GM21529 (cell line): Measurements from ENCODE around the gene ANKZF1.

Source experiments
- ATAC-seq: cut with Tn5 transposase; IDR thresholded peaks from one replicate; pipeline ENCODE4 v1.9.1; 2021; ENCODE audit not compliant: unreplicated experiment

Gene ANKZF1

DNA sequence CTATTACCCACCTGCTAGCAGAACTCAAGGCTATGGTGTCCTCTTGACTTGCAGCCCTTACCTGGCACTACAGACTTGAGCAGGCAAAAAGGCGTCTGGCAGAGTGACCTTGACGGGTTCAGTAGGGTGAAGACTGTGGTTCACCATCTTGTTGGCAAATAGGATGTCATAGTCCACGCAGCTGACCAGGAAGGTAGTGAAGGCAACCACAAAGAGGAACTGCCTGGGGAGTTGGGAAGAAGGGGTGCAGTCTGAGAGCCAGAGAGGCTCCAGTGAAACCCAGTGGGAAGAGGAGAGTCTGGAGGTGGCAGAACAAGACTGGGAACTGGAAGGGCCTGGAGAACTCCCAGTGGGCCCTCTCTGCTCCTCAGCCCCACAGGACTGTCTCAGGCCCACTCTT lies 4.3 kb upstream of the ANKZF1 start:
- ATAC-seq, result no peak

DNA sequence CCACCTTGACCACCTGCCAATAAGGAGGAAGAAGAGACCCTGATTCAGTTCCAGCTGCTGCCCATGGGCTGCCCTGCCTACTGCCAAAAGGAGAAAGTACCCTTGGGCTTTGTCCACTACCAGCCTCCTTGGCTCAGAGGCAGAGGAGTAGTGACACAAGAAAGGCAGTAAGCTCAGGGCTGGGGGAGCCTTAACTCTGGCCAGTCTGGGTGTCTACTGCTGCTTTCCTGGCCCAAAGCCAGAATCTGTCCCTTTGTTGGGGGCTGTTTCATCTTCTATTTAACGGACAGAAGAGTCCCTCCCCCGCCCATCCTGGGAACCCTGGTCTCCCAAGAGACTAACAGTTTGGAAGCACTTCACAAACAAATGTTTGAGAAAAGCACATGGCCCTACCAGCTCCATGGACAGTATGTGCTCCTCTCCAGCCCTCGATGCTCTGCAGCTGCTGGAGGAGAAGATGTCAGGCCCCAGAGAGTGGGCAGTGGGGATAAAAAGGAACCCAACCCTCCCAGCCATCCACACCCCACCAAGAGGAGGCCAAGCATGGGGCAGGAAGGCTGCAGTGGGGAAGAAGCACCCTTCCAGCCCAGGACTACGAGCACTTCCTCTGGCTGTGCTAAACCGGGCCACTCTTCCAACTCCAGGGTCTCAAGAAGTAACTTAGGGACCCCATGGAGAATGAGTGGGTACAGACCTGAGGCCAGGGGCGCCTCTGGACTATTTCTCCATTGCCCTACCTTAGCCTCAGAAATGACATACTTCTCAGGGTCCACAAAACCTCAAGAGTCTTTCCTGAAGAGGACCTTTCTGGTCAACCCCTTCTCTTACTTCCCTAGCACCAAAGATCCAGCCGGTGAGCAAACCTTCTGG lies 1.3 kb upstream of the ANKZF1 start:
- no peak for ATAC-seq

DNA sequence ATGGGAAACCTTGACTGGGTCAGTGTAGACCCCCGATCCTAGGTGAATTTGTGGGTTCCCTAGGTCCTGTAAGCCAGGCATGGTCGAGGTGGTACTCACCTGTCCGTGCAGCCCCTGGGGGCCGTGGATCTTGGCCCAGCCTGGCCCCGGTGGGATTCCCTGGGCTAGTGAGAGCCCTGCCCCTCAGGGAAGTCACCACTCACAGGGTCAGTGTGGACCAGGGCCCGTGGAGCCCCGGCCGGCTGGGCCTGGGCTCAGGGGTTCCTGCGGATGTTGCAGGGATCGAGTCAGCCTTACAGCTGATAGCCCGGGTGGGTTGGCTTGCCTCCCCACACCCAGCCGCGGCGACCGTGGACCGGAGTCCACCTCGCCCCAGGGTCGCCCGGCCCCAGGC lies 698 bp upstream of the ANKZF1 start:
- ATAC-seq, result peak; percentile 9

DNA sequence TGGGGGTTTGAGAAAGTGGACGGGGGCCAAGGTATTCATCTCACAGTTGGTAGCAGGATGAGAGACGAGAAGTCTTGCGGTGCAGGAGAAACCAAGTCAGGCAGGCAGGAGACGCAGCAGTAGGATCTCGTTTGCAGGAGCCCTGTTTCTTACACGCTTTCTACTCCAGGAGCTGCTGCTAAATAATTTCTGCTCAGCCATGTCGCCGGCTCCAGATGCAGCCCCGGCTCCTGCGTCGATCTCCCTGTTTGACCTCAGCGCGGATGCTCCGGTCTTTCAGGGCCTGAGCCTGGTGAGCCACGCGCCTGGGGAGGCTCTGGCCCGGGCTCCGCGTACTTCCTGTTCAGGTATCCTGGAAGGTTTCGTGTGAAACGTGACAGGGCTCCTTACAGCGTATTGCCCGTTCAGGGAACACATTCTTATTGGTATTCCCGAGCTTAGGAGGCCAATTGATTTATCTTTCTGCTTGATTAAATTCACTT lies 494 bp downstream of the ANKZF1 start:
- peak; percentile 25 for ATAC-seq

DNA sequence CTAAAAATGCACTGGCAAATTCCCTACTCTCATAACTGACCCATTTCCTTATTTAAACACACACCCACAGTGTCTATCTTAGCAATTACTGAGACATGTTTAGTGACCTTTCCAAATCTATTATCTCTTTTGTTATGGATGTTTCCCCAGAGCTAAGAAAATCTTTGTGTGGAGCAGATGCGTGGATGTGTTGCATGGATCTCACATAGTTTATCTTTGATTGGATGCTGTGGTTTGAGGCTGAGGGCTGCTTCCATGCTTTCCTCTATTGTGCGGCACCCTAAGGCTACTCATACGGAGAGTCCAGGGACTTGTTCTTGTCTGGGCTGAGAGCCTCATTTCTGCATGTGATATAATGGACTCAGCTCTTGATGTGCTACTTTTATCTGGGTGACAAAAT lies 4.7 kb downstream of the ANKZF1 start:
- no peak for ATAC-seq

DNA sequence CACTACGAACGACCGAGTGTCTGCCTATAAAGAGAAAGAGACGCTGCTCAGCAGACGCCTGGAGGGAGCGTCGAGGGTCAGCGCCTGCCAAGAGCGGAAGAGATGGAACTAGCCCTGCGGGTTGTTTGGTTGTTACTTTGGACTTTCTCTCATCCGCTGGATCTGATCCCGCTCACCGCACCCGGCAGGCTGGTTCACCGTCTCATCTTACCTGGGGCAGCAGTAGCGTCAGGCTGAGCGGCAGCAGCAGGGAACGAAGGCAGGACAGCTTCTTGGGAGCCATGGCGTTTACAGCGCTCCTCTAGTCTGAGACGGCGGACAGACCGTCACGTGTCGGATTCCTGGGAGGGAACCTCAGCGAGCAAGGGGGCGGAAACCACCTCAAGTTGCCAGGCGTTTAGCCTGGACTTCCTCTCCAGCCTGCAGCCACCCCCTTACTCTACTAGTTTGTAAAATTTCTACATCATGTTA lies 13.7 kb downstream of the ANKZF1 start:
- no peak for ATAC-seq

DNA sequence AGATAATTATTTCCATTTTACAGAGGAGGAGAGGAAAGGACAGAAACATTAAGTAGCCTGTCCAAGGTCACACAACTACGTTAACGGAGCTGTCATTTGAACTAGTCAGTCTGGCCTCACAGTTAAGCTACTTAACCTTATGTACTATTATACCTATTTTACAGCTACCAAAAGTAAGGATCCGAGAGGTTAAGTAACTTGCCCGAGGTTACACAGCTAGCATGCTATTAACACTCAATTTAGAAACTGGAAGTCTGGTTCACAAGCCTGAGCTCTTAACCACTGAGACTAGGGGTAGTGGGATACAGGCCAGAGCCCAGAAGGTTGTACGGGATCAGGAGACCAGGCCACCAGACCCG lies 15.2 kb downstream of the ANKZF1 start:
- ATAC-seq, result no peak

DNA sequence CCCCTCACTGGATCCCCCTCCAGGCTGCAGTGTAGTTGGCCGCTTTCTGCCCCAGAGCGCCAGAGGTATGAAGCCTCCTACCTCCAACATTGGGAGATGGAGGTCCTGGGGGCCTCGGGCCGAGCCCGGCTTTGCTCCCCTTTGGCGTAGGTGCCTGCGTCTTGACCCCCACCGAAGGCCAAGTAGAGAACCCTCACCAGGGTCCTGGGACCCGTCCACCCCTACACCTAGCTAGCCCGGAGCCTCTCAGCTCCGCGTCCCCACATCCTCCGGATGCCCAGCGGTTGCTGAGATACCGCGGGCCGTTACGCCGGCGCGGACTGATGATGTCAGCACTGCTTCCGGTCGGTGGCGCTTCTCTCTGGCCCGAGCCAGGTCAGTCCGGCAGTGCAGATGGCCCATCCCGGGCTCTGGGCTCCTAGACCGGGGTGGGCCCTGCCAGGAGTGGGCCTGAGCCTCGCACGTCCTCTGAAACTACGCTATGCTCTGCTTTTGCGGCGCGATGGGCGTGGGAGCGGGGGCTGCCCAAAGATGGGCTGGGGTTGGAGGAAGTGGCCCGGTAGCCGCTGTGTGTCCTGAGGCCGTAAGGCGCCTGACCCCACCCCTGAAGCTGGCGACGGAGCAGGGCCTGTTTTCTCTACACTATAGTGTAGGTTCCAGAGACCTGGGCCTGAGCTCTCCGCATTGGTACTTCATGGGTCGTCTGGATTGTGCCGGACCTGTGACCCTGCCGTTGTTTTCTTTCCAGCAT lies 15.7 kb downstream of the ANKZF1 start, which contains the start of the genes GLB1L and STK16:
GLB1L (minus strand) TSS at position 297 of the 751 bp plus-strand sequence. CDS start 1,871 bp downstream, outside the sequence.
STK16 (plus strand) TSS at position 332 of the 751 bp plus-strand sequence. CDS start 521 bp downstream, outside the sequence.
- ATAC-seq, result peak; percentile 64

DNA sequence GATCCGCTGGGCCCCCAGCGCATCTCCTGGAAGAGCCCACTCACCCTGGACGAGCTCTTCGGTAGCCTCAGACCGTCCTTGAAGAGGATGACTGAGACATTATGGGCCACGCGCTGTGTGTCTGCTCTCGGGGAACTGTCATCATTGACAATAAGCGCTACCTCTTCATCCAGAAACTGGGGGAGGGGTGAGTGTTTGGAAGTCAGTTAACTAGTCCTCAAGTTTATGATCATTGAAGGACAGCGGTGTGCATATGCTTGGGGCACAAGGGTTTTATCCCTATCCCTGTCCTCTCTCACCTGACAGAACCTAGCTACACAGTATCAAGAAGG lies 16.3 kb downstream of the ANKZF1 start:
- no peak for ATAC-seq

DNA sequence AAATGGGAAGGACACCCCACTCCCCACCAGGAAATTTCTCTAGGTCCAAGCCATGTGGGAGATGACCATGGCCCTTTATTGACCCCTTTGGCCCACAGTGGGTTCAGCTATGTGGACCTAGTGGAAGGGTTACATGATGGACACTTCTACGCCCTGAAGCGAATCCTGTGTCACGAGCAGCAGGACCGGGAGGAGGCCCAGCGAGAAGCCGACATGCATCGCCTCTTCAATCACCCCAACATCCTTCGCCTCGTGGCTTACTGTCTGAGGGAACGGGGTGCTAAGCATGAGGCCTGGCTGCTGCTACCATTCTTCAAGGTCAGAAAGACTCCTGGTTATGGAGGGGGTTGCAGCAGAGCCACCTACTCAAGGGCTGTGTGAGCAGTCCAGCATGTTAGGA lies 17.0 kb downstream of the ANKZF1 start:
- ATAC-seq, result no peak

DNA sequence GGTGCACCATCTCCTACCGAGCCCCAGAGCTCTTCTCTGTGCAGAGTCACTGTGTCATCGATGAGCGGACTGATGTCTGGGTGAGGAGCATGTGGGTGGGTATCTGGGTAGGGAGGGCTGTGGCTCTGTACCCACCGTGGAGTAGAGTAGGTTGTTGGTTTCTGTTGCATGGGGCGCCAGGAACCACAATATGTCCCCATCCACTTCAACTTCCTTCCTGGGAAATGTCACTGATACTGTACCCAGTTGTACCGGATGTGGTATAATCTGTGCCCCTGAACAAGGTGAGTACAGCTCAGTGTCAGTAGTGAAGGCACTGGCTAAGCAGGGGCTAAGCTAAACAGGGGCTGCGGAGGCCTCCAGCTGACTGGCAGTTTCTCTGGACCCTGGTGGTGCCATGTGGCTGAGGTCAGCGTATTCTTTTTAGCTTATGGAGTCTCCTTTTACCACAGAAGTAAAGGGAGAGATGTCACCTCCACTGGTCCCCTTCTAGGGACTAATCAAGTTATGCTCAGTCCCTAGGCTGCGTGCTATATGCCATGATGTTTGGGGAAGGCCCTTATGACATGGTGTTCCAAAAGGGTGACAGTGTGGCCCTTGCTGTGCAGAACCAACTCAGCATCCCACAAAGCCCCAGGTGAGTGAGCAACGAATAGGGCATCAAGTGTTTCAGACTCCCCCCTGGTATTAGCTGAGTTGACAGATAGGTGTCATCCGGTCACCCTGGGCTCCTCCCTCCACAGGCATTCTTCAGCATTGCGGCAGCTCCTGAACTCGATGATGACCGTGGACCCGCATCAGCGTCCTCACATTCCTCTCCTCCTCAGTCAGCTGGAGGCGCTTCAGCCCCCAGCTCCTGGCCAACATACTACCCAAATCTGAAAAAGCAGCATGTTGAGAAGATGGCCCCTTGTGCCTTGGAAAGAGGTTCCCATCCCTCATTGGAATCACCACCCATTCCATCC lies 18.4 kb downstream of the ANKZF1 start:
- ATAC-seq, result no peak

DNA sequence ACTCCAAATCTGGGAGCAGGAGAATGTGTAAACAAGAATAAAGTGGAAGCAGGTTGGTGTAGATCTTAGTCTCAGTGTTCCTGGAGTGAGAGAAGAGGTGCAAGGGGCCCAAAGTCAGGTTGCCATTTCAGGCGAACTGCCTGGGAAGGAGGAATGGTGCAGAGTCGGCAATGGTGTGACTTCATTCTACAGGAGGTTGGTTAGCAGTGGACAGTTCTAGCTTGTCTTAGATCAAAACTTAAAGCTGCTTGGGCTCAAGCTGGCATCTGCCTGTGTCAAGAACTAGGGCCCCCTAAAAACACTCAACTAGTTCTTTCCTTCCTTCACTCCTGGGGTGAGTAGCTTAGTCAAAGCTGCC lies 19.2 kb downstream of the ANKZF1 start:
- no peak for ATAC-seq

DNA sequence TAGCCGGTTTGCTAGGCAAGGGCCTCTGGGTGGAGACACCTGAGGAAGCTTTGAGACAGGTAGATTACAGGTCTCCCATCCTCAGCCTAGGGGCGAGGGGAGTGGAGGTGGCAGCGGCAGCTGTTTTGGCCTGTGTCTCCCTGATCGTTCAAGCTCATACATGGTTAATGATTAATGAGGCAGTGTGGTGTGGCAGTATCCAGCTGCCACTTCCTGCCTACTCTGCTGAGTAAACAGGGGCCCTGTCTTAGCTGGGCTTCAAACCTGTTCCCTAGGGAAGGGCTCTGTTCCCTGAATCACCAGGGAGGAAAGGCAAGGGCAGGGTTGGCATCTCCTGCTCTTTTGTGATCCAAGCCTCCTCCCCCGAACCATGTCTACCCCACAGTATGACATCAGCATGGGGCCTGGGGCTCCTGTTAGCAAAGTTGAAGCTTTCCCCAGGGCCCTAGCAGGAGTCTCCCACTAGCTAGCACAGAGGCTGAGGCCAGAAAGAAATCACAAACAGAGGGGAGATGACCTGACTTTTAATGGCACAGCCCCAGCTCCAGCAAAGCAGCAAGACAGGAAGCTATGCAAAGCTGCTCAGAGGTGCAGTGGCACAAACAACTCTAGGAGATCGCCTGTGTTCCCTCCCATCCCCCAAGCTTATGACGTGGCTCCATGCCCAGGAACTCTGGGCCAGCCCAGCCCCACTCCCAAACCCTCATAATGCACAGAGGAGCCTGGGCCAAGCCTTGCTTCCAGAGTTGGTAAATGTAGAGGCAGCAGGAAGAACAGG lies 19.8 kb downstream of the ANKZF1 start:
- ATAC-seq, result peak; percentile 30

DNA sequence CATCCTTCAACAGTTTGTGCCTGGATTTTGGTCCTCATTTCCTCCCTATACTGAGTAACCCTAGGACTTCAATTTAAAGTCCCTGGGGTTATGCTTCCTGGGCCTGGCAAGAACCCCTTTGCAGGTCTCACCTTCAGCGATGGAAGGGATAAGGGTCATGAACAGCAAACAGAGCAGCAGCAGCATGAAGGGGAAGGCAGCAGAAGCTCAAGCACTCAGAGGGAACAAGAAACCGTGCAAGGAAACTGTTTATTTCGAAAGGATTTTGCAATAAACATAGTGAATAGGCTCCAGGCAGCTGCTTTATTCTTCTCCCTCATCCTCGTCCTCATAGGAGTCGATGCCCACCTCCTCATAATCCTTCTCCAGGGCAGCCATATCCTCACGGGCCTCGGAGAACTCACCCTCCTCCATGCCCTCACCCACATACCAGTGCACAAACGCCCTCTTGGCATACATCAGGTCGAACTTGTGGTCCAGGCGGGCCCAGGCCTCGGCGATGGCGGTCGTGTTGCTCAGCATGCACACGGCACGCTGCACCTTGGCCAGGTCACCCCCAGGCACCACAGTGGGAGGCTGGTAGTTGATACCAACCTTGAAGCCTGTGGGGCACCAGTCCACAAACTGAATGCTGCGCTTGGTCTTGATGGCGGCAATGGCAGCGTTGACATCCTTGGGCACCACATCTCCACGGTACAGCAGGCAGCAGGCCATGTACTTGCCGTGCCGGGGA lies 20.6 kb downstream of the ANKZF1 start:
- ATAC-seq, result no peak

DNA sequence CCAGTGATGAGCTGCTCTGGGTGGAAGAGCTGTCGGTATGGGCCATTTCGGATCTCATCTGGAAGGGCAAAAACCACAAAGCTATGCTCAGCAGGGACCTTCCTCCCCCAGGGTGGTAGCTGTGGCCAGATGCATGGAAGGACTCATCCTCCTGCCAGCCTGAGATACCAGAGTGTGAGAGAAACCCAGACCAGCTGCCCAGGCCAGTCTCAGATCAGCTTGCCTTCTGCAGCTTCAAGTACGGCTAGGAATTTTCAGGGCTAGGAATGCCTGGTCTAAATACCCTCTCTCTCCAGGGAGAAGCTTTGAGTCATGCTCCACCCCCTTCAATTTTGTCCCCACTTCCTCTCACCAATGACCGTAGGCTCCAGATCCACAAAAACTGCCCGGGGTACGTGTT lies 22.1 kb downstream of the ANKZF1 start:
- no peak for ATAC-seq

DNA sequence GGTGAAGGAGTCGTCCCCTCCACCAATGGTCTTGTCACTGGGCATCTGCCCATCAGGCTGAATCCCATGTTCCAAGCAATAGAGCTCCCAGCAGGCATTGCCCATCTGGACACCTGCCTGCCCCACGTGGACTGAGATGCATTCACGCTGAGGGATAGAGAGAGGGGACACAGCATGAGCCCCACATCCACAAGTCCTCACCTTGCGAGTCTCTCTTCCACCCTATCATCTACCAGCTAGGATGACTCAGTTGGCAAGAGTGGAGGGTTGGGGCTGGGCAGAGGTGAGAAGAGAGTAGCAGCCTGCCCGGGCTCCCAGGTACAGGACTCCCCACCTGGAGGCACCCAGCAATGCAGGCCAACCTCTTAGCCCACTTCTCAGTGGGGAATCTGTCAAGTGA lies 22.5 kb downstream of the ANKZF1 start:
- no peak for ATAC-seq

DNA sequence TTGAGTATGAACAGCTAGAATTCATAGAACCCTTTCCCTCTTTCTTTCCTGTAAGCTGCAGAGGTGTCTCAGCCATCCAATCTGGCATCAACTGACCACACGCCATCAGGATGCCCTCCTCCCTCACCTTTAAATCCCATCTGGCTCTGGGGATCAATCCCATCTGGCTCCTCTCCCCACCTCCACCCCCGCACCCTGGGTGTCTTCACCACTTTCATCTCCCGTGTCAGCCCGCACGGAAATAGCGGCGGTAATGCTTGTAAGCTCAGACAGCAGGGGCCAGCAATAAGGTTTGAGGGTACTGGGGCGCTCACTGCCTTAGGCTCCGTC lies 22.9 kb downstream of the ANKZF1 start:
- no peak for ATAC-seq

DNA sequence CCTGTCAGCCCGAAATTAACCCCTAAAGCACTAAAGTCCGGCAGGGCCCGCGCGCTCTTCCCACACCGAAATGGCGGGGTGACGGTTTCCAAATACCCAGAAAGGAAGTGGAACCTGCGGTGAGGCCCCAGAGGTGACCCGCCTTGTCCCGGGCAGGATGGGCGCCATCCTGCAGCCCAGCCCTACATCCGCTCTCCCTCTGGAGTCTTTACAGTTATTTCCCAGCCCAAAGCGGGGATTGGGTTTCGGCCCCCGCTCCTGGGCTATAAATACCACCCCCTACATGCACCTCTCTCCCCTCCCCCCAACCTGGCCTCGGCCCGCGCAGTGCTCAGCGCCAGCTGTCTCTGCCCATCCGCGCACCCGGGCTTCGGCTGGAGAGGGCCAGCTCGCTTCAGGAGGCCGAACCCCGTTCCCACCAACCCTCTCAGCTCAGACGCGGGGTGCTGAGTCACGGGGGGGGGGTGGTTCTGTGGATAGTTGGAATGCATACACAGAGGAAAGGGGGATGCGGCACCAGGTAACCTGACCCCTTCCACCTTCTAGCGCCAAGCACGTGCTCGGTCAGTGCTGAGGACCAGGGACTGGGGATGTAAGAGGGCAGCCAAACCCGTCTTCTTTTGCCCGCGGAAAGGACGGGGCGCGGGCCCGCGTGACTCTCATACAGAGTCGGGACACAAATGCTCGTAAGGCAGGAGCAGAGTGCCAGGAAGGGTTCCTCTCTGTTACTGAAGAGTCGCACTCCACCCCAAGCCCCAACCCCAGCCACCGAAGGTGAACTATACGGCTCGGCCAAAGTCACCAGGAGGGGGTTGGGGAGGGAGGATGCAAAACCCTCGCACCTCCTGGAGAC lies 23.5 kb downstream of the ANKZF1 start, which contains the start of gene TUBA4B:
TUBA4B (plus strand) TSS at position 344 of the 853 bp plus-strand sequence; CDS start at position 509, 165 bp downstream.
- peak; percentile 22 for ATAC-seq
